ENCODE results near the gene MIPEP.
"Not testable (repeated sequence)": the region's sequence is repeated elsewhere in the genome, so short reads cannot be mapped to it uniquely, and the experiment has no call there.

Gene MIPEP

GRCh38 chr13:23889615-23890607, 711 bp upstream of the MIPEP start:
- no peak for DNase-seq (ENCODE audit: low spot score)

GRCh38 chr13:23884361-23884760, 4.8 kb downstream of the MIPEP start:
- DNase-seq (ENCODE audit: low spot score): peak; percentile 53

GRCh38 chr13:23883255-23883654, 5.9 kb downstream of the MIPEP start:
- DNase-seq (ENCODE audit: low spot score): peak; percentile 68

GRCh38 chr13:23881402-23881800, 7.8 kb downstream of the MIPEP start:
- not testable (repeated sequence) for DNase-seq (ENCODE audit: low spot score)

- DNase-seq (ENCODE audit: low spot score): not testable (repeated sequence)
Observed at GRCh38 chr13:23880493-23881401, 8.5 kb downstream of the MIPEP start.

GRCh38 chr13:23877286-23877685, 11.9 kb downstream of the MIPEP start:
- DNase-seq (ENCODE audit: low spot score): no peak

- peak; percentile 63 for DNase-seq (ENCODE audit: low spot score)
Observed at GRCh38 chr13:23876265-23876664, 12.9 kb downstream of the MIPEP start.

GRCh38 chr13:23871616-23872220, 17.5 kb downstream of the MIPEP start:
- DNase-seq (ENCODE audit: low spot score): no peak

- no peak for DNase-seq (ENCODE audit: low spot score)
Observed at GRCh38 chr13:23870356-23871140, 18.7 kb downstream of the MIPEP start.

- no peak for DNase-seq (ENCODE audit: low spot score)
Observed at GRCh38 chr13:23868521-23868920, 20.7 kb downstream of the MIPEP start.

- no peak for DNase-seq (ENCODE audit: low spot score)
Observed at GRCh38 chr13:23867027-23867491, 22.1 kb downstream of the MIPEP start.

GRCh38 chr13:23866420-23867026, 22.7 kb downstream of the MIPEP start:
- DNase-seq (ENCODE audit: low spot score): no peak

- DNase-seq (ENCODE audit: low spot score): no peak
Observed at GRCh38 chr13:23865906-23866305, 23.3 kb downstream of the MIPEP start.

- no peak for DNase-seq (ENCODE audit: low spot score)
Observed at GRCh38 chr13:23865026-23865425, 24.2 kb downstream of the MIPEP start.

- no peak for DNase-seq (ENCODE audit: low spot score)
Observed at GRCh38 chr13:23861310-23861709, 27.9 kb downstream of the MIPEP start.

- no peak for DNase-seq (ENCODE audit: low spot score)
Observed at GRCh38 chr13:23859904-23860303, 29.3 kb downstream of the MIPEP start.

- no peak for DNase-seq (ENCODE audit: low spot score)
Observed at GRCh38 chr13:23859455-23859854, 29.7 kb downstream of the MIPEP start.

GRCh38 chr13:23858546-23858945, 30.7 kb downstream of the MIPEP start:
- DNase-seq (ENCODE audit: low spot score): no peak

GRCh38 chr13:23856008-23856750, 33.0 kb downstream of the MIPEP start:
- DNase-seq (ENCODE audit: low spot score): peak; percentile 51

GRCh38 chr13:23855360-23855759, 33.8 kb downstream of the MIPEP start:
- no peak for DNase-seq (ENCODE audit: low spot score)
